IMR-90 (cell line): ENCODE data around the gene PRF1. TPM values are rescaled to one million over a fixed set of nuclear protein-coding genes. Genes with fewer than 3 reads are reported as not detected.

Experiments
- ATAC-seq: fragments of 200-7000 bp; cut with Tn5 transposase; 2 replicates; pipeline ENCODE4 v1.9.1; 2020; ENCODE audit warnings: low read depth, mild to moderate bottlenecking, moderate library complexity
- BruUV-seq: library from RNA; stranded (reverse); fragments of 400-500 nt; replicated peaks from 2 replicates; lab custom pipeline; 2021; lab: Mats Ljungman, UMichigan
- CTCF ChIA-PET: fragments of 300-600 bp; formaldehyde crosslinking; extraction: SDS; loops from one replicate; lab custom pipeline; 2021; ENCODE audit warnings: antibody characterized with exemption; lab: Yijun Ruan, JAX
- POLR2A ChIA-PET: fragments of 300-600 bp; sonication (Branson Sonifier 250); formaldehyde crosslinking; loops from one replicate; lab custom pipeline; 2022; ENCODE audit warnings: antibody characterized with exemption; ENCODE audit not compliant: unreplicated experiment; lab: Charles Lee
- DNase-seq: peaks from one replicate; pipeline ENCODE4 v3.0.0; 2013
- H2AFZ ChIP-seq: replicated peaks from 2 replicates; pipeline ENCODE3; 2013; ENCODE audit warnings: low read length, mild to moderate bottlenecking; ENCODE audit not compliant: poor library complexity
- H2AK5ac ChIP-seq: 2 replicates; pipeline ENCODE4 v1.6.1; 2013; ENCODE audit warnings: low read depth, low read length, inconsistent platforms
- H2AK9ac ChIP-seq: replicated peaks from 2 replicates; pipeline ENCODE3; 2013; ENCODE audit warnings: mild to moderate bottlenecking, low read depth, low read length, moderate library complexity; ENCODE audit not compliant: poor library complexity
- H2BK120ac ChIP-seq: 2 replicates; pipeline ENCODE4 v1.6.1; 2013; ENCODE audit warnings: low read depth, low read length, inconsistent platforms
- H2BK15ac ChIP-seq: 3 replicates; pipeline ENCODE4 v1.6.1; 2013; ENCODE audit warnings: low read depth, low read length, inconsistent platforms
- H2BK20ac ChIP-seq: 2 replicates; pipeline ENCODE4 v1.6.1; 2013; ENCODE audit warnings: low read depth, mild to moderate bottlenecking, inconsistent platforms, low read length, moderate library complexity
- H2BK5ac ChIP-seq: 2 replicates; pipeline ENCODE4 v1.6.1; 2013; ENCODE audit warnings: mild to moderate bottlenecking, low read depth, low read length, inconsistent platforms; ENCODE audit not compliant: poor library complexity, severe bottlenecking
- H3K14ac ChIP-seq: replicated peaks from 2 replicates; pipeline ENCODE4 v1.6.1; 2013; ENCODE audit warnings: low read depth, low read length, inconsistent platforms
- H3K18ac ChIP-seq: 2 replicates; pipeline ENCODE4 v1.6.1; 2013; ENCODE audit warnings: low read depth, low read length, control low read depth
- H3K23ac ChIP-seq: 2 replicates; pipeline ENCODE4 v1.6.1; 2013; ENCODE audit warnings: low read depth, low read length, inconsistent platforms
- H3K27ac ChIP-seq: 2 replicates; pipeline ENCODE4 v1.5.1; 2013; ENCODE audit warnings: mild to moderate bottlenecking, control low read depth, low read length; ENCODE audit not compliant: insufficient read depth
- H3K27me3 ChIP-seq: 2 replicates; pipeline ENCODE4 v1.6.1; 2013; ENCODE audit warnings: low read length; ENCODE audit not compliant: control insufficient read depth, insufficient read depth
- H3K36me3 ChIP-seq: 2 replicates; pipeline ENCODE4 v1.6.1; 2013; ENCODE audit warnings: low read length, mixed read lengths; ENCODE audit not compliant: control insufficient read depth, insufficient read depth
- H3K4ac ChIP-seq: 2 replicates; pipeline ENCODE4 v1.6.1; 2013; ENCODE audit warnings: low read depth, low read length, inconsistent platforms
- H3K4me1 ChIP-seq: 2 replicates; pipeline ENCODE4 v1.6.1; 2013; ENCODE audit warnings: low read length, mixed read lengths; ENCODE audit not compliant: control insufficient read depth, insufficient read depth
- H3K4me2 ChIP-seq: 2 replicates; pipeline ENCODE4 v1.6.1; 2013; ENCODE audit warnings: low read depth, mild to moderate bottlenecking, control low read depth, low read length, moderate library complexity
- H3K4me3 ChIP-seq: 2 replicates; pipeline ENCODE4 v1.5.1; 2013; ENCODE audit warnings: low read depth, mild to moderate bottlenecking, control low read depth, low read length, moderate library complexity; ENCODE audit not compliant: insufficient read depth
- H3K56ac ChIP-seq: 2 replicates; pipeline ENCODE4 v1.6.1; 2013; ENCODE audit warnings: low read length, inconsistent platforms; ENCODE audit not compliant: insufficient read depth; ENCODE audit errors: extremely low read depth
- H3K79me1 ChIP-seq, 2 experiments: 2 replicates each; pipeline ENCODE4 v1.6.1; 2013; ENCODE audit warnings: low read length in 2 of 2, inconsistent platforms in 1 of 2, low read depth in 1 of 2
- H3K9ac ChIP-seq: 2 replicates; pipeline ENCODE4 v1.6.1; 2013; ENCODE audit warnings: low read depth, low read length, control low read depth
- H3K9me1 ChIP-seq: 2 replicates; pipeline ENCODE4 v1.6.1; 2013; ENCODE audit warnings: low read length, inconsistent platforms; ENCODE audit not compliant: insufficient read depth
- H3K9me3 ChIP-seq: 2 replicates; pipeline ENCODE4 v1.6.1; 2013; ENCODE audit warnings: low read length; ENCODE audit not compliant: control insufficient read depth, insufficient read depth
- H4K20me1 ChIP-seq: 2 replicates; pipeline ENCODE4 v1.6.1; 2013; ENCODE audit warnings: low read length, inconsistent platforms; ENCODE audit not compliant: insufficient read depth
- H4K5ac ChIP-seq: 2 replicates; pipeline ENCODE4 v1.6.1; 2013; ENCODE audit warnings: mild to moderate bottlenecking, low read depth, low read length, control low read depth
- H4K8ac ChIP-seq, 2 experiments: 2 replicates each; pipeline ENCODE4 v1.6.1; 2013; ENCODE audit warnings: low read depth in 2 of 2, low read length in 2 of 2, control low read depth in 1 of 2, inconsistent platforms in 1 of 2
- H4K91ac ChIP-seq: 2 replicates; pipeline ENCODE4 v1.6.1; 2013; ENCODE audit warnings: low read depth, low read length, inconsistent platforms; ENCODE audit not compliant: insufficient read depth
- BHLHE40 ChIP-seq: fragments of 150-350 bp; IDR thresholded peaks from 2 replicates; pipeline ENCODE4 v1.6.1; 2016; ENCODE audit warnings: mild to moderate bottlenecking, low read depth, low read length
- CEBPB ChIP-seq: IDR thresholded peaks from 2 replicates; pipeline ENCODE4 v1.6.1; 2012; ENCODE audit warnings: low read depth, low read length, improper control_type of control experiment
- CHD1 ChIP-seq: IDR thresholded peaks from 2 replicates; pipeline ENCODE4 v1.6.1; 2012; ENCODE audit warnings: low read depth, low read length, improper control_type of control experiment
- CTCF ChIP-seq: conservative IDR thresholded peaks from 2 replicates; pipeline ENCODE4 v1.5.1; 2012; ENCODE audit warnings: mild to moderate bottlenecking, low read depth, low read length, improper control_type of control experiment
- ELK1 ChIP-seq: fragments of 150-350 bp; IDR thresholded peaks from 2 replicates; pipeline ENCODE4 v1.6.1; 2016; ENCODE audit warnings: low read depth, mild to moderate bottlenecking, low read length, moderate library complexity, borderline replicate concordance
- FOS ChIP-seq: fragments of 150-350 bp; IDR thresholded peaks from 2 replicates; pipeline ENCODE4 v1.6.1; 2016; ENCODE audit warnings: low read depth, low read length
- MAFK ChIP-seq: IDR thresholded peaks from 2 replicates; pipeline ENCODE4 v1.6.1; 2012; ENCODE audit warnings: low read depth, low read length, improper control_type of control experiment
- MAZ ChIP-seq: IDR thresholded peaks from 2 replicates; pipeline ENCODE4 v1.6.1; 2012; ENCODE audit warnings: low read depth, mild to moderate bottlenecking, low read length, improper control_type of control experiment, moderate library complexity, borderline replicate concordance
- MXI1 ChIP-seq: IDR thresholded peaks from 2 replicates; pipeline ENCODE4 v1.6.1; 2012; ENCODE audit warnings: low read depth, mild to moderate bottlenecking, low read length, moderate library complexity, borderline replicate concordance
- NFE2L2 ChIP-seq: fragments of 150-350 bp; IDR thresholded peaks from 2 replicates; pipeline ENCODE4 v1.6.1; 2016; ENCODE audit warnings: low read depth, mild to moderate bottlenecking, low read length
- POLR2A ChIP-seq: IDR thresholded peaks from 2 replicates; pipeline ENCODE4 v1.6.1; 2012; ENCODE audit warnings: mild to moderate bottlenecking, low read depth, low read length
- RAD21 ChIP-seq: IDR thresholded peaks from 2 replicates; pipeline ENCODE4 v1.6.1; 2012; ENCODE audit warnings: low read length, improper control_type of control experiment
- RCOR1 ChIP-seq: IDR thresholded peaks from 2 replicates; pipeline ENCODE4 v1.6.1; 2012; ENCODE audit warnings: mild to moderate bottlenecking, low read length, improper control_type of control experiment; ENCODE audit not compliant: insufficient replicate concordance
- RFX5 ChIP-seq: IDR thresholded peaks from 2 replicates; pipeline ENCODE4 v1.8.0; 2012; ENCODE audit warnings: low read depth, mild to moderate bottlenecking, low read length, moderate library complexity
- SMC3 ChIP-seq: fragments of 150-350 bp; IDR thresholded peaks from 2 replicates; pipeline ENCODE4 v1.6.1; 2016; ENCODE audit warnings: low read depth, mild to moderate bottlenecking, antibody characterized with exemption, low read length, moderate library complexity
- USF2 ChIP-seq: fragments of 150-350 bp; IDR thresholded peaks from 2 replicates; pipeline ENCODE4 v1.6.1; 2017; ENCODE audit warnings: mild to moderate bottlenecking, antibody characterized with exemption, low read length, low read depth
- WGBS, 2 experiments: methylation state at CpG; one replicate each; pipeline versions ENCODE4 v1.1.5 to v1.1.7; 2013; ENCODE audit warnings: missing lambda C conversion rate in 2 of 2; ENCODE audit not compliant: insufficient read length in 1 of 2; ENCODE audit errors: extremely low coverage in 2 of 2; 5-methylcytosine and 5-hydroxymethylcytosine counted together
- dilution Hi-C: fragments of 300-500 bp; cut with HindIII; formaldehyde crosslinking; loops from one replicate; pipeline ENCODE4 v1.14.3; 2018; ENCODE audit warnings: low sequenced_read_pairs; ENCODE audit not compliant: unreplicated experiment
- in situ Hi-C: fragments of 300-500 bp; cut with MboI; formaldehyde crosslinking; loops from 3 replicates; pipeline ENCODE4 v1.14.3; 2019; ENCODE audit warnings: low sequenced_read_pairs, inconsistent platforms, mixed read lengths
- intact Hi-C: fragments of 100-400 bp; cut with micrococcal nuclease; formaldehyde crosslinking; loops from 2 replicates; pipeline ENCODE4 v1.10.0; 2022
- polyA plus RNA-seq, 3 experiments: library from polyadenylated mRNA; depleted of rRNA; stranded (reverse); fragments of >200 nt; gene quantifications; 2 replicates each; pipeline ENCODE4 v1.2.3, GENCODE V29; 2012; ENCODE audit warnings: low replicate concordance in 1 of 3
- total RNA-seq: library from RNA; depleted of rRNA; stranded (reverse); fragments of >200 nt; gene quantifications from 2 replicates; pipeline ENCODE4 v1.2.3, GENCODE V29; 2012

PRF1 gene
- total and polyA plus RNA-seq, 2 of the 4 experiments (the other 2 are of a cell fraction) = not detected

- intact Hi-C loops = no loop called here
- Histone ChIP-seq H2AK9ac (no peak overlapping the region), H3K9me1 (no peaks in the 10 kb centered on the region), H3K79me1 (no peaks in the 10 kb centered on the region), H3K9ac (no peak overlapping the region), H3K4me3 (no peak overlapping the region), H2BK20ac (no peak overlapping the region), H3K4me2 (no peak overlapping the region), H4K8ac (no peak overlapping the region), H2AFZ (no peak overlapping the region), H3K9me3 (peaks cover 6% of the 10 kb centered on the region; the same call in 1 of the 2 replicates), H3K4me1 (no peaks in the 10 kb centered on the region), H4K91ac (no peak overlapping the region), H3K14ac (no peak overlapping the region), H3K27ac (no peak overlapping the region), H4K5ac (no peak overlapping the region), H3K27me3 (peaks cover 12% of the 10 kb centered on the region), H2BK15ac (no peak overlapping the region), H2BK120ac (no peak overlapping the region), H3K23ac (no peak overlapping the region), H3K56ac (no peak overlapping the region), H2BK5ac (no peak overlapping the region), H4K20me1 (no peaks in the 10 kb centered on the region), H2AK5ac (no peak overlapping the region), H3K18ac (no peak overlapping the region), H3K4ac (no peak overlapping the region), H3K36me3 (no peaks in the 10 kb centered on the region)
- CTCF ChIA-PET = no interaction called here
- dilution Hi-C loops = no loop called here
- no CpG with 5 or more reads among the region's 1 CpG for WGBS, 2 experiments
- in situ Hi-C loops = no loop called here
- no TSS peak for BruUV-seq
- TF ChIP-seq USF2 (no peak), NFE2L2 (no peak), CHD1 (no peak), MXI1 (no peak), RFX5 (no peak), ELK1 (no peak), SMC3 (no peak), CTCF (no peak), MAFK (no peak), BHLHE40 (no peak), POLR2A (no peak), MAZ (no peak), CEBPB (no peak), RAD21 (no peak), RCOR1 (no peak), FOS (no peak)
- POLR2A ChIA-PET = no interaction called here
- ATAC-seq (no peak), DNase-seq (no peak)
Measured at GRCh38 chr10:70629338-70629737, 26.8 kb upstream of the PRF1 start.
